A549 treated with dexamethasone at 1 μM for 4 hours (cell line): Measurements from ENCODE around the gene GOLGA8H. TPM values are rescaled to one million over a fixed set of nuclear protein-coding genes. Genes with fewer than 3 reads are reported as not detected.

ENCODE experiments used
- total RNA-seq: library from RNA; stranded (reverse); fragments of 200-300 nt; extraction: Qiagen RNA extraction; gene quantifications from 5 replicates; pipeline ENCODE4 v1.2.3, GENCODE V29; 2022

Gene GOLGA8H, protein sequence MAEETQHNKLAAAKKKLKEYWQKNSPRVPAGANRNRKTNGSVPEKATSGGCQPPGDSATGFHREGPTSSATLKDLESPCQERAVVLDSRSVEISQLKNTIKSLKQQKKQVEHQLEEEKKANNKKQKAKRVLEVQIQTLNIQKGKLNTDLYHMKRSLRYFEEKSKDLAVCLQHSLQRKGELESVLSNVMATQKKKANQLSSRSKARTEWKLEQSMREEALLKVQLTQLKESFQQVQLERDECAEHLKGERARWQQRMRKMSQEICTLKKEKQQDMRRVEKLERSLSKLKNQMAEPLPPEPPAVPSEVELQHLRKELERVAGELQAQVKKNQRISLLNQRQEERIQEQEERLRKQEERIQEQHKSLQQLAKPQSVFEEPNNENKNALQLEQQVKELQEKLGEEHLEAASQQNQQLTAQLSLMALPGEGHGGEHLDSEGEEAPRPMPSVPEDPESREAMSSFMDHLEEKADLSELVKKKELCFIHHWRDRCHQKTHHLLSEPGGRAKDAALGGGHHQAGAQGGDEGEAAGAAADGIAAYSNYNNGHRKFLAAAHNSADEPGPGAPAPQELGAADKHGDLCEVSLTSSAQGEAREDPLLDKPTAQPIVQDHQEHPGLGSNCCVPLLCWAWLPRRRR
- 2.2 to 3.7 TPM (median 2.9 TPM) in 5 replicates for total RNA-seq

DNA sequence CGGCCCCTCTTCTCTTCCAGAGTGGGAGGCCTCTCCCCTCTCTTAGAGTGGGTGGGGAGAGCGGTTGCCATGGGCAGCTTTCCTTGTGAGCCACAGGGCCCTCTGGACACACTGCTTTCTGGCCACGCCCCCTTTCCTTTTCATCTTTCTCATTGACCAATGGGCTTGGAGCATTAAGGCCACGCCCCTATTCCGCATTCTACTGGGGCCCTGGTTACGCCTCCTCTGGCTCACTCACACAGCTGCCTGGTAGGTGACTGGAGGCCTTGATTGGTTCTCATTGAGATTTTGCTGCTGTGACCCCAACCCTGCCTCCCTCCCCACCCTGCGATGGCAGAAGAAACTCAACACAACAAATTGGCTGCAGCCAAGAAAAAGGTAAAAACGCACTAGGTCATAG lies at the start of gene GOLGA8H:
Gene GOLGA8H (plus strand): TSS at position 233 of the 400 bp plus-strand sequence. CDS start 98 bp downstream, at position 331.

DNA sequence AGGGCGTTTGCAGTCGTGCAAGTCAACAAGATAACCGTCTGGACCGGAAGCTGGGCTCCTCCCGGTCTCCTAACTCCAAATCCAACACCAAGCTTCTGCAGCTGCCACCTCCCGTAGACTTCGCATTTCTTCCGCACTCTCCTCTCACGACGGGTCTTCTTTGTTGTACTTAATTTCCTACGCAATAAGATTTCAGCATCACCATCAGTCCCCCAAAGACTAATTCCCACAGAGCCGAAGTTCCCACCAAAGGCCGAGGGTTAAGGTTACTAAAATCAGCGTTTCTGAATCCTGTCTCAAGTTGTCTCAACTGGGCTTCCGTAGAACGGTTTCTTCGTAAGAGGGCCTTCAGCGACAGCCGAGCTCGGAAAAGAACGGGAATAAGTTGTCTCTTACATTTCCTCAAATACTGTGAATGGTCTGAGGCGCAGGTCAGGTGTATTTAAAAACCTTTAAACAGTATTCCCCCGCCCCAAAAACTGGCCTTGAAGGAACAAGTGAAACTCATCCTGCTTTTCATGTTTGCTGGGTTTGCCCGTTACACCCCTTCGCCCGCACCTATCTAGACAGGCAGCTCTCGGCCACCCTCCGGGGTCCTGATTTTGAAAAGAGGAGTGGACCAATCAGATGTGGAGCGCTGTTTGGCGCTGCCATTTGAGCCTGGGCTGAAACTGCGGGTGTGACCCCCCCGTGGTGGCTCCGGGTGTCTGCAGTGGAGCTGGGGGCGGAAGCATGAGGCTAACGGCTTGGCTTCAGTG lies 21.8 kb downstream of the GOLGA8H start, which contains the start of gene ARHGAP11B:
Gene ARHGAP11B (plus strand): TSS at position 693 of the 758 bp plus-strand sequence.

Other genes with a start within 250 kb of the GOLGA8H start
- gene CHRFAM7A, start 210.5 kb upstream of the GOLGA8H start, total RNA-seq, result 4.9 to 8.2 TPM (median 6.4 TPM) in 5 replicates
- 0.07 to 0.20 TPM (median 0.14 TPM) in 5 replicates for gene GOLGA8R, start 189.8 kb upstream of the GOLGA8H start, total RNA-seq
- gene GOLGA8Q, start 52.0 kb upstream of the GOLGA8H start, total RNA-seq, result 0.09 to 0.17 TPM in 2 of 5 replicates, not detected in the others